GM21367 (cell line): ENCODE results near the gene GRM4.

Source experiments
- ATAC-seq: cut with Tn5 transposase; IDR thresholded peaks from one replicate; pipeline ENCODE4 v1.9.1; 2021; ENCODE audit not compliant: unreplicated experiment

GRM4 gene

DNA sequence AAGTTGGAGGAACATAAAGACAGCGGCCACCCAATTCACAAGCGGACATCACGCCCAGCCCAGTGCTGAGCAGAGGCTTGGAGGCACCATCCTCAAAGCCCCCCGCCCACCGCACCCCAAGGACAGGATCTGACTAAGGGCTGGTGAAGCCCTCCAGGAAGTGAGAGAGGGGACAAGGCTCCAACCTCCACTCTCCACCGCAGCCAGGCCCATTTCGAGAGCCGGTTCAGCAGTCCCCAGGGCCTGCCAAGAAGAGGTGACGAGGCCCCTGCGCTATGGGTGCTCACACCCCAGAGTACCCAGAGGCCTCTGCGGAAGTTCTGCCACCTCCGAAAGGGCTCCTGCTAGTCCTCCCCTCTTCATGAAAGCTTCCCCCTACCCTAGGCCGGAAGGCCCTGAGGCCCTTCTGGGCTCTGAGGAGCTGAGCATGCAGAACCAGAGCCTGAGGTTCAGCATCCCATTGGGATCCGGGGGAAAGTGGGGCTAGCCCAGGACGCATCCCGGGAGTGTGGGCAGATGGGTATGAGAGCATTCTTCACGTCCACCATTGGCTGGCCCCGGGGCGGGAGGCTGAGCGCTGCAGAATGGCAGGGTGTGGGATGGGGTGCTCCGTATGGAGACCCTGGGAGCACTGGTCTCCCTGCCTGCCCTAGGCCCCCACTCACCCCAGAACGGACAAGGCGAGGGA lies 2.5 kb downstream of the GRM4 start:
- no peak for ATAC-seq

DNA sequence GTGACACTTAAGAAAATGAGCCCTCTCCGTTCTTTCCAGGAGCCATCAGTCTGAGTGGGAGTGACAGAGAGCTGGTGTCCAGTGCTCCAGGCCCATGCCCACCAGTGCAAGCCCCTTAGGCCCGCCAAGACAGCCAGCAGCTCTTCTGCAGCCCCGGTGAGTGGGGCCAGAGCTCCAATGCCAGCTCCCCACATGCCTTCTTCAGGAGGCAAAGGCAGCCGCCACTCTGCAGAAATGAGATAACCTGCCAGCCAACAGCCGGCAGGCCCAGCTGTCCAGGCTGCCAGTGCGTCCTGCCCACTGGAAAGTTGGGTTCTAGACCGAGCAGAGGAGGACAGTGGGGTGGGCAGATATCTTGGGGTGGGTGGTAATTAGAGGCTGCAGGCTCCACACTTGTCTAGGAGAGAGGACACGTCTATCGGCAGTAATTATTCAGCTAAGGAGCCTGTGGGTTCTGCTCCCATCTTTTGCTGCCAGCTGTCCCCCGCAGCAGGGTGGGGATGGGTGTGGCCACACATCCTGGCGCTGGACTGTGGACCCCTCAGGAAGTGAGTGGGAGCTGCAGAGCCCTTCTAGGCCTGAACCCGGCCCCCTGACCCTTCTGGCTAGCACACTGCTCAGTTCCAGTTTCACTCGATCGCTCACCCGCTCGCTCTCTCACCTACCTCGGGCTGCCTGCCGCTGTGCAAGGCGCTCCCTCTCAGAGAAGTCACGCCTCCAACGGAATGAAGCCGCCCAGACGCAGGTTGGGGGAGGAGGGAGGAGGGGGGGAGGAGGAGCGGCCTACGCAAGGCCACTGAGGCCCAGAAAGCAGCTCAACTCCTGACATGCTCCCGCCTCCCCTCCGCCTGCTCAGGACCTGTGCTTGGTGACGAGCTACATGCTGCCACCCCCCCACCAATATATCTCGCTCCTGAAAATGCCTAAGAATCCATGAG lies 3.6 kb downstream of the GRM4 start:
- no peak for ATAC-seq

DNA sequence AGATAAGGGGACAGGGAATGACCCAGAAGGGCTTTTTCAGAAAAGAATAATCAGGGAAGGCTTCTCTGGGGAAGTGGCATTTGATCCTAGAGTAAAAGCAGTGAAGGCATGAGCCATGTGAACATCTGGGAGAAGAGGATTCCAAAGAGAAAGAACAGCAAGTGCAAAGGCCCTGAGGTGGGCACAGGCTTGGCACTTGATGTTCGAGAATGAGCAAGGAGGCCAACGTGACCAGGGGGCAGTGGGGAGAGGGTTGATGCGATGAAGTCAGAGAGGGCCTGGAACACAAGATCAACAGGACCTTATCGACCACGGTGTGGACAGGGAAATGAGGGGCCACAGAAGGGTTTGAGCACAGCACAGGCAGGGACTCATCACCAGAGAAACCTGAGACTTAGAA lies 5.8 kb downstream of the GRM4 start:
- ATAC-seq = no peak

DNA sequence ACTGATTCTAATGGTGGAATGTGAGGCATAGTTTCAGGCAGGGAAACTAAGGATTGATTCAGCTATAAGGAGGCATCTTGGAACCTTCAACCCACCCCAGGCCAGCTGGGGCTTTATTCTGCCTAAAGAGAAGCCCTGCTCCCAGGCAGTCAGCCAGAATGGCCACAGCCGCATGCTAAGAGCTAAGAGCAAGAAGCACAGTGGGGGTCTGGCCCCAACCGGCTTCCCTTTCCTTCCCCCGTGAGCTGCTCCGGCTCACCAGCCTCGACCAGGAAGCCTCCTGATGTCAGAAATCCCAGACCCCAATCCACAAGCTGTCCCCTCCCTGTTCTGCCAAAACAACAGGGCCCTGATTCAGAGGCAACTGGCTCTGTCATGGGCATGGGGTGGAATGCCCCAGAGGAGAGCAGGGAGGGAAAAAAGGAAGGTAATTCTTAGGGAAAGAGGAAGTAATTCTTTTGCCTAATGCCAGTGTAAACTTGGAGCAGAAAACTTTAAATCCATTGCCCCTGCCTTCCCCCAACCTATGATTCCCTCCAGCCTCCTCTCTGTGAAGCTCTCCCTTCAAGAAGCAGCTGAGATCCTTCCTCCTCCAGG lies 6.9 kb downstream of the GRM4 start:
- ATAC-seq = no peak

DNA sequence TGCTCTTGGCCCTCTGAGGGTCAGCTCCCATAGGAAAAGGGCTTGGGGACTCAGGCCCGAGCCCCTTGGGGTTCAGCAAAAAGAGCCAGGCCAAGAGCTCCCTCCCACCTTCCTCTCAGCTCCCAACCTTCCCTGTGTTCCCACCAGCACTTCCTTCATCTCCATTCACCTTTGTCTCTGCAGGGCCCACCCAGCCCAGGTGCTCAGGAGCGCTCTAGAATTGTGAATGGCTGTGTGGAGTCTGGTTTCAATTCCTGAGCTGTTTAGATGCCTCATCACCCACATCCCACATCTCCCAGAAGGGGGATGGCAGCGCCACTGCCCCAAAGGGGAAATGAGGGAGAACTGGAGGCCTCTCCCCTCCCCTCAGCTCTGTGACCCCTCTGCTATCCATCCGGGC lies 7.7 kb downstream of the GRM4 start:
- no peak for ATAC-seq

DNA sequence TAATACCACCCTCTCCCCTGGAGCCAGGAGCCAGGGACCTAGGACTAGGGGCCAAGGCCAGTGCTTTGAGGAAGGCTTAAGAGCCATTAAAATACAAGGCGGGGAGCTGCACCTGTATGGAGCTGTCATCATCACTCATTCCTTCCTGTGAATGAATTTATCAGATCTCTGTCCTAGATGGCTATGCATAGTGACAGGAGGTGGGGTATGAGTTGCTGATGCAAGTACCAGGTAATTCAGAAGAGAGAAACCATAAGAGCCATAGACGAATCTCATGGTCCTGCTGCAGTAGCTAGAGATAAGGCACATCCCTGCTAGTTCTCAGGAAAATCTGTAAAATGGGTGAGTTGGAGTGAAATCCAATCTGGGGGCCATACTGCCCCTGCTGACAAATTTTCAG lies 10.3 kb downstream of the GRM4 start:
- ATAC-seq = no peak

DNA sequence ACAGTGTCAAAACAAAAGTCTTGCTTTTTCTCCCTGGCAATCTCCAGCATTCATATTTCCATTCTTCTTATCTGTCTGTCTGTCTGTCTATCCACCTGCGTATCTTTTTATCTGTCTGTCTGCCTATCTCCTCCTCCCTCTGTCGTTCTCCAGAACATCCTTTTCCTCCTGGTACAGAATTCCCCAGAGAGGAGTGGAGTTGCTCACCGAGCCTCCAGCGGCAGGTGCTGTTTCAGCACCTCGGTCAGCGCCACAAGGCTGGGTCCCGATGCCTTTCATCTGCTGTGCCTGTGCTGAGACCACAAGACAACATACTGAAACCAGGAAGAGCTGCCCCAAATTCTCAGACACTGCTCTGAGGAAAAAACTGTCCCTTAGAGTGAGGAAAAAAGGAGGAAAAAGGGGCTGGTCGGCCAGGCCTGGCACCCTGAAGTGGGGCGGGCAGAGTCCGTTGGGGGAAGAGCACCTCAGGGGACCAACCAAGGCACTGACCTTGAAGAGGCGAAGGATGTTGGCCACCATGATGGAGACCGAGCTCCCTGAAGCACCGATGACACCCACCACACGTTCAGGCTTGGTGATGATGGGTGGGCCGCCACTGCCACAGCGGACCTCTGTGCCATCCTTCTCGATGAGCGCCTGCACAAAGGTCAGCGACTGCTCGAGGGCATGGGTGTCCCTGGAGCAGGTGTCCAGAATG lies 13.3 kb downstream of the GRM4 start:
- no peak for ATAC-seq

DNA sequence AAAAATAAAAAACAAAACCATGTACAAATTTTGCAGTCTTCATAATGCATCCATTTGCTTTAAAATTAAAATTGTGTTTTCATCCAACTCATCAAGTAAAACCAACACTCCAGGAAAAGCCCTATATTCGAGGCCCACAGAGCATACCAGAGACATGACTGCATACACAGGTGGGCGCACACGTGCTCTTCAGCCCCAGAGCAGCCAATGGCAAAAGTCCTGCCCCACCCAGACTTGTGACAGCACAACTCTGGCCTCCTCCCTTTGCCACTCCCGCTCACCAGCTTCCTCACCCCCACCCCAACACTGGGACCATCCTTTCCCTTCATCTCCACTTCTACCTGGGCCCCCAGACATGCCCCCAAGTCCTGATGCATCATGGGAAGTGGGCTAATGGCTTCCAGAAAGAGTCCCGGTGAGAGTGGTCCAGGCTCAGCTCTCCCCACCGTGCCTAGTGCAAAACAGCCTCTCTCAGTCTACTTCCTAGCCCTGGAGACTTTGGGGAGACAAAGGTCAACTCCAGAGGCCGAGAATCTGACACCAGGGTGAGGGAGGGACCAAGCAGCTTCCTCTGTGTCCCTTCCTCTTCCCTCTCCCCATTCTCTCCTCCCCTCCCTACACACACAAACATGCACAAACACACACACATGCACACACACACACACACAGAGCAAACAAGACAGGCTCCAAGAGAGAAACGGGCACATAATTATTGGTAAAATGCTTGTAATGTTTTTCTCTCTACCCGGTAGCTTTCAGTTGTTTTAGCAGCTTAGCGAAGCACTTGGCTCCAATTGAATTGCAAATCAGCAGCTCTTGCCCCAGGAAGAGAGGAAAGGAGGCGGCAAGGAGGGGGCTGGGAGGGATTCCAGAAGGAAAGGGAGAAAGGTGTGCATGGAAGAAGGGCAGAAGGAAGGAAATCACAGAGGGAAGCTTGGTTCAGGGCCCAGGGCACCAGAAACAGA lies 14.3 kb downstream of the GRM4 start:
- ATAC-seq = no peak

DNA sequence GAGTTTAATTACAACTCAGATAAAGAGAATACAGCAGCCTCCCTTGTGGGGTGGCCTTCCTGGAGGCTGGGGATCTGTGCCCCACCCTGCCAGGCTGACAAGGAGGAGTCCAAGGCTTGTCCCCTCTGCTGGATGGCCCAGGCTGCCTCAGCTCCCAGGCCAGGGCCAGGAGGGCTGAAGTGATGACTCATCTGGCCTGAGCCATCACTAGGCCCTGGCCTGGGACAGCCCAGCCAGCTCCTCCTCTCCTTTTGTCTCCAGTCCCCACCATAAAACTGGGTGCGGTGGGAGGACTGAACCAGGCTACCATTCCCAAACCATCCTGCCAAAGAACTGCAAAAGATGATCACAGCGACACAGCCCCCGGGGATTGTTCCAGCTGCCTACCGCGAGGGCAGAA lies 15.0 kb downstream of the GRM4 start:
- ATAC-seq = no peak

DNA sequence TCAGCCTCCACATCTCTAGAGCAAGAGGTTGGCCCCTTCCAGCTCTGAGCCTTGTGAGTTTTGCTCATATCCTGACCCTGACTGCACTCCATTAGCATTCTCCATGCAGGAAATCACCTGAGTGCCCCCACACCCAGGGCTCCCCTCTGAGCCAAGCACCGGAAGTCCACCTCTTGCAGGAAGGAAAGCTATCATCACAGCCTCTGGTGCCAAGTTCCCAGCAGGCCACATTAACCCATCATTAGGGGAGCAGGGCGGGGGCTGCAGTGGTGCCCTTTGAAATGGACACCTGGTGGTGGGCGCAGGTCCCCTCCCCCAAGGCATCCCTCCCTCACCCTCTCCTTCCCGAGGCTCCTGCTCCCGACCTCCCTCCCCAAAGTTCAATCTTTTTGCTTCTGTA lies 16.1 kb downstream of the GRM4 start:
- no peak for ATAC-seq

DNA sequence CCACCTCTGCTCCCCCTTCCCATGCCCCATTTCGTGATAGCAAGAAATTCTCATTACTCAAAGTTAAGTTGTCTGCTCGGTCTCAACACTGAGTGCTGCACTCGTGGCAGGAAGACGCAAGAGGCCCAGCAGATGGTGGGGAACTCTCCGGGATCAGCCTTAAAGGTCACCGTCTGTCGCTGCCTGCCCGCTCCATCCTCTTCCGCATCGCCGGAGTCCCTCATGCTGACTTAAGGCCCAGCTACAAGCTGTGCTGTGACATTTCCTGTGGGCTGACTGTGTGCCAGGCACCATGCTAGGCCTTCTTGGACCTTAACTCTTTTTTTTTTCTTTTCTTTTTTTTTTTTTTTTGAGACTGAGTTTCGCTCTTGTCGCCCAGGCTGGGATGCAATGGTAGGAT lies 17.8 kb downstream of the GRM4 start:
- no peak for ATAC-seq

DNA sequence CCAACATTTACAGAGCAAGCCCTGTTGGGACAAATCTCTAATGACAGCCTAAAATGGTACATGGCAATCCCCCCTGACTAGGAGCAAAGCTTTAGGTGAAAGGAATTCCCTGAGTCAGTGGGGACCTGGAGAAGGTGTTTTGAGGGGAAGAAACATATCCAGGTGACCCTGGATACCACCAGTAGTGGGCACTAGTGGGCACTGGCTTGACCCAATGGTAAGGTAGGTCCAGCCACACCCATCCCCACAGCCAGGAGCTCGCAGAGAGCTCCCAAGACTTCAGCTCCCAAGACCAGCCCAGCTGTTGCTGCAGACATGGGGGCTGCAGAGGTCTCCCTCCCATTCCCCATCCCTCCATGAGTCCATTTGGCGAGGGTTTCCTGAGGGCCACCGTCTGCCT lies 19.5 kb downstream of the GRM4 start:
- no peak for ATAC-seq

DNA sequence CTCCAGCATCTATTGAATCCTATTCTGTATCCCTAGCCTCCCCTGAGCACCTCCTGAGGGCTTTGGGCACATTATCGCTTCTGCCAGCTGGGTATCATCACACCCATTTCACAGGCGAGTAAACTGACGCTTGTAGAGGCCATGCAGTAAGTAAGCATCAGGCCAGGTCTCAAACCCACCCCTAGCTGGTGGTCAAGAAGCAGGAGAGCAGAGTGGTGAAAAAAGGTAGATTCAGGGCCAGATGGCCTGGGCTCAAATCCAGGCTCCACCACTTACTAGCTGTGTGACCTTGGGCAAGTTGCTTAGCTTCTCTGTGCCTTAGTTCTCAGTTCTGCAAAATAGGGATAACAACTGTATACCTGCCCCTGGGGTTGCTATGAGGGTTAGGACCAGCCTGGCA lies 19.9 kb downstream of the GRM4 start:
- no peak for ATAC-seq

DNA sequence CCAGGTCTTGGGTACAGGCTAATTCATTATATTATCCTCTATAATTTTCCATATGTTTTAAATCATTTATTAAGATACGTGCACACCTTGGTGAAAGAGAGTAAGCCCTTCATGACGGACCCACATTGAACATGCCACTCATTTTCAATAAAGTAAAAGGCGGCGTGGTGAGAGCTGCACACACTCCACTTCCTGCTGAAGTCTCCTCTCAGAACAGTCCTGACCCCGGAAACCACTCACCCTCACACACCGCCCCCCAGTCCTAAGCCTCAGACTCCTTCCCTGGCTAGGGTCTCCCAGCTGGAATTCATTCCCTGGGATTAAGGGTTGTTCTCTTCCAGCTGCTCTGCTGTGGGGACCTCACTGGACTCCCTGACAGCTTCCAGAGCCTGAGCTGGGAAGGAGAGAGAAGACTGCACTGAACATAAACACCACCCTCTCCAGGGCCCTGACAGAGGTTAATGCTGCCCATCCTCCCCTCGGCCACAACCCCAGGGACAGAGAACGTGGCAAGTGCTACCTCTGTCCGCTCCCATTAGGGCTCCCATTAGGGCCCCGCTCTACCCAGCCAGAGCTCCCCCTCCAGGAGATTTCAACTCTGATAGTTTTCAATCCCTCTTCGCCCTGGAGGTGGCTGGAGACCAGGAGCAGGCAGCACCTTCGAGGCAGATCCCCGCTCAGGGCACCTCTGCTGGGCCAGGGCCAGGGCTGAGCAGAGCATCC lies 24.8 kb downstream of the GRM4 start:
- no peak for ATAC-seq

DNA sequence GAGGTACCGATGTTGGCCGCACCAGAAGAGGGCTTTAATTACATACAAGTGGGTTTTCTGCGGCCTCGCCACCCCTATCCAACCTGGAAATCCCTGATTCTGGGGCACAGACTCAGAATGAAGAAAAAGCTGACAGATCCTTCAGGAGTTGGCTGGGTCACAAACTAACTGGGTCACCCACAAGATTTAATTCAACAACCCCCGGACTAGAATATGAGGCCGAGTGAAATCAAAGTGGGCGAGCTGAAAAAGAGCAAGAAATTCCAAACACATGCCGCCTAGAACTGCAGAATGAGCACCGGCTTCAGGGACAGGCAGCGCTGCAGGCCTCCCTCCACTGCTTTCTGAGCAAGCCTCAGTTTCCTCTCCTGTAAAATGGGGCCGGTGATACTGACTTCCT lies 30.0 kb downstream of the GRM4 start:
- ATAC-seq = no peak

DNA sequence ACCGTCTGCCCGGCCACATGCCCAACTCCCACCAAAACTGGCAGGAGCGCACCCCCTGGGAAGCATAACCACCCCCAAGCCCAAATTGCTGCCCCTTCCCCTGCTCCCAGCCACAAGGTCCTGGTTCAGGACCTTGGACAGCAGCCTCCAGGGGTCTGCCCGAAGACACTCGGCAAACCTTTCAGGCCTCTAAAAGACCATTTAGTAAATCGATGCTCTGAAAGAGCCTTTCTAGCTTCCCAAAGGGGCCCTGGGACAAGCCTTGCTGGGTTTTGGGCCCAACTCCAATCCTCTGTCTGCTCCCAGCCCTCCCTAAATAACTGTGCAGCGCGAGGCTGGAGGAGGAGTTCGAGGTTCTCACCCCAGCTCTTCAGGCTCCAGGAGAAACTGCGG lies 30.5 kb downstream of the GRM4 start:
- ATAC-seq = no peak

DNA sequence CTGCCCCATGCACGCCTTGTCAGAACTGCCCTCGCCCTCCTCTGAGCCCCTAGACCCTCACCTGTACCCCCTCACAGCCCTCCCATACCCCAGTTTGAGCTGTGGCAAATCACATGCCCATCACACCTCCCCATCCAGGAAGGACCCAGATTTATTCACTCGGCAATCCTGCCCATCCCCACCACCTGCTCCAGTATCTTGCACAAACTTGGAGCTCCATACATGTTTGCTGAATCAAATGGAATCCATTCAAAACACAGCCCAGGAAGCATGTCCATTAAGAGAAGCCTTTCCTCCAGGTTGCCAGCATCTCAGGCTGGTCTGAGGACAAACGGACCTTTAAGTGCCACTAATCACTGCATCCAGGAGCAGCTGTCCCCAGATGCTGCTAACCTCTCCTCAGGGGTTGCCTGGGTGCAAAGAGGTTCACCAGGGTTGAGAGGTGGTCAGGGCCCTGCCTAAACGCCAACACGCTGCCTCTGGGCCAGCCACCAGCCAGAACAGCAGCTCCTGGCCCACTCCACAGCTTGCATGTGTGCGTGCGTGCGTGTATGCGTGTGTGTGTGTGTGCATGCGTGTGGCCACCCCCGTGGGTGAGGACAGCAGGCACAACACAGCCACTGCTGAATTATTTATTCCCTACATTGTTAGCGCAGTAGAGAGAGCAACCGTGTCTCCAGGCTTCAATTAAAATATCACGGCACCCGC lies 31.0 kb downstream of the GRM4 start:
- ATAC-seq = no peak

DNA sequence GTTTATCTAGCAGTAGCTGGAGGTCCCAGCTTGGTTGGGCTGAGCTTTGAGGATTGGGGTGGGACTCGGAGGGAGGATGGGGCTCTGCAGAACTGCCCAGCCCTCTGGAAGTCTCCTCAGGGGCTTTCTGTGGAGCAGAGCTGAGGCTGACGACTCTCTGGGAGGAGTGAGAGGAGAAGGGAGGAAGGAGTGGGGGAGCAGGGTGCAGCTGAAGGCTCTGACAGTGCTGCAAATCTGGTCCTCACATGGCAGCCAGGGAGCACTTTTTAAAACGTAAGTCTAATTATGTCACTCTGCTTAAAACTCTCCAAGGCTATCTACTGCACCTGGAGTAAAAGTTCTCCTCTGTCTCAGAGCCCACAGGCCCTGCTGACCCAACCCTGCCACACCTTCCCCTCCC lies 32.4 kb downstream of the GRM4 start:
- no peak for ATAC-seq

DNA sequence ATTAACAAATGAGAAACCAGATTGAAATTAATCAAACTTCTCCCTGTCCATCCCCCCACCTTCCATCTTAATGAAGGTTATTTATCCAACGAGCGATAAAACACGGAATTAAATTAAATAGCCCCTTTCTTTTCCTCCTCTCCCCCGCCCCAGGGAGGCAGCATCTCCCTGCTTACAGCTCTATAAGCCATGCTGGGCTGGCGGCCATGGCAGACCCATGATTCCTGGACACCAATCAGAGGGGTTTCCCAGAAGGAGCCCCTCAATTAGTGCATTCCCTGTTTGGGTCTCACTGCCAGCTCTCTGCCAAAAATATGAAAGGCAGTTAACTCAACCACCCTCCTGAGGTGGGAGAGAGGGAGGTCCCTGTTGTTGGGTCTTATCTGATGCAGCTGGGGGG lies 33.8 kb downstream of the GRM4 start:
- no peak for ATAC-seq
